ENCODE data around the gene TAS2R50. TPM values are rescaled to one million over a fixed set of nuclear protein-coding genes. Genes with fewer than 3 reads are reported as not detected.
"Not testable (repeated sequence)": the region's sequence is repeated elsewhere in the genome, so short reads cannot be mapped to it uniquely, and the experiment has no call there.

The TAS2R50 gene, protein sequence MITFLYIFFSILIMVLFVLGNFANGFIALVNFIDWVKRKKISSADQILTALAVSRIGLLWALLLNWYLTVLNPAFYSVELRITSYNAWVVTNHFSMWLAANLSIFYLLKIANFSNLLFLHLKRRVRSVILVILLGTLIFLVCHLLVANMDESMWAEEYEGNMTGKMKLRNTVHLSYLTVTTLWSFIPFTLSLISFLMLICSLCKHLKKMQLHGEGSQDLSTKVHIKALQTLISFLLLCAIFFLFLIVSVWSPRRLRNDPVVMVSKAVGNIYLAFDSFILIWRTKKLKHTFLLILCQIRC
- 0.43 and 1.9 TPM in 2 replicates for total RNA-seq (2014; rRNA removed; shearing (Covaris generic))
- polyA plus RNA-seq (2014; cell fraction: nucleus; rRNA removed), result not detected in 2 replicates

DNA sequence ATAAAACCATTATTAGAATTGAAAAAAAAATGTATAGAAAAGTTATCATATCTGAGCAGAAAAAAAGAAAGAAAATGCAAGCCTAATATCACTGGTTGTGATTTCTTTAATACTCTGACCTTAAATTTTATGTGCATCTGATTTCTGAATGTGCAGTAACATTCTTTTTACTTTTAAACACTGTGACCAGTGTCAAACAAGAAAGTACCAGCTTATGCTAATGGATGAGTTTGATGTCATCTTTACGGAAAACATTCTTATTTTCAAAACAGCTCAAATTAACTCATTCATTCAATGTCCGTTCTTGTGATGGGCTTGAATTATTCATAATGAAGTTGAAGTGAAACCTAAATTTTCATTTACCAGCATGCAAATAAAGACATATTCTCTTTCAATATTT, at the start of gene TAS2R50:
Gene TAS2R50, minus strand, starts transcription at position 101 of the 400 bp plus-strand sequence. Its CDS starts 52 bp downstream, at position 49.
- no peak for DNase-seq (ENCODE audit: extremely low read depth, low read depth)

- not testable (repeated sequence) for DNase-seq (ENCODE audit: extremely low read depth, low read depth)
Measured at GRCh38 chr12:11033959-11034358, 47.2 kb upstream of the TAS2R50 start.

DNA sequence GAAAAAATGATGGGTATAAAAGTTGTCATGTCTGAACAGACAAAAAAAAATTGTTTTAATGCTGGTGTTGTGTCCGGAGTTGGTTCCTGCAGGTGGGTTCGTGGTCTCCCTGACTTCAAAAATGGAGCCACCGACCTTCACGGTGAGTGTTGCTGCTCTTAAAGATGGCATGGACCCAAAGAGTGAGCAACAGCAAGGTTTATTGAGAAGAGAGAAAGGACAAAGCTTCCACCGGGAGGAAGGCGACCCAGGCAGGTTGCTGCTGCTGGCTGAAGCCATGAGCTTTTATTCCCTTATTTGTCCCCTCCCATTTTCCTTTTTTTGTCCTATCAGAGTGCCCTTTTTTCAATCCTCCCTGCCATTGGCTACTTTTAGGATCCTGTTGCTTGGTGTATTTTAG, 44.6 kb upstream of the TAS2R50 start, which contains the start of gene TAS2R31:
Gene TAS2R31, minus strand, starts transcription at position 101 of the 400 bp plus-strand sequence. Its CDS starts 72 bp downstream, at position 29.
- no peak for DNase-seq (ENCODE audit: extremely low read depth, low read depth)

GRCh38 chr12:11026118-11026517, 39.4 kb upstream of the TAS2R50 start:
- DNase-seq (ENCODE audit: extremely low read depth, low read depth), result no peak

- DNase-seq (ENCODE audit: extremely low read depth, low read depth), result no peak
Measured at GRCh38 chr12:11023387-11023786, 36.7 kb upstream of the TAS2R50 start.

- DNase-seq (ENCODE audit: extremely low read depth, low read depth), result no peak
Measured at GRCh38 chr12:11022520-11022919, 35.8 kb upstream of the TAS2R50 start, which contains the start of gene TAS2R19. TSS of gene TAS2R19 (minus strand) at chr12:11022620. CDS start at chr12:11022571, 49 bp downstream.

DNA sequence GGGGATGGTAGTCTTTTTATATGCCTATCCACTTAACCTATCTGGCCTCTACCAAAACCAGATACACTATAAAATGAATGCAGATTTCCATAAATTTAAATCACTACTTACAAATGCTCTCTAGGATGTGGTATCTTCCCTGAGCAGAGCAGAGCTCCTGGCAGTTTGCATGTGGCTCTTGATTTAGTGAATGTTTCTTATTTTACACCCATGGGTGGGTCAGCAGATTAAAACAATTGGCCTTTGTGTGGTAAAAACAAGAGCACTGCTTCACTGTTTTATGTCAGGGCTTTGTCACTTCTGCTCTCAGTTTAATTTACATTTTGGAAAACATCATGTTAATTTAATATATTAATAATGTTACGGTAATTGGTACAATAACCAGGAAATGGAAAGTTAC, 30.2 kb upstream of the TAS2R50 start:
- DNase-seq (ENCODE audit: extremely low read depth, low read depth), result no peak

GRCh38 chr12:11015775-11016430, 29.2 kb upstream of the TAS2R50 start:
- DNase-seq (ENCODE audit: extremely low read depth, low read depth), result no peak

DNA sequence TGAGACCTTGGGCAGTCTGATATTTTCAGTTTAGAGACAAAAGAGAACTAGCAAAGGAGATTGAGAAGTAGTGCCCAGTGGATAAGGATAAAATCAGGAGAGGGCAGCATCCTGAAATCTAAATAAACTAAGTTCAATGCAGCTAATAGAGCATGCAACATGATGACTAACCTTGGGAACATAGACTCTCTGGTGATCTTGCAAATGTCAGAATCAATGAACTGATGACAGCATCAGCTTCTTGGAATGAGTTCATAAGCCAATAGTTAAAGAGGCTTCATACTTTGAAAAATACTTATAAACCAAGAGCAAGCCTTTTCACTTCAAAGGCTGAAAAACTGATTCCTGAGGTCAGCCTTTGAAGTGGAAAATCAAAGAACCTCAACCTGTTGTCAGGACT, 27.5 kb upstream of the TAS2R50 start:
- no peak for DNase-seq (ENCODE audit: extremely low read depth, low read depth)

GRCh38 chr12:11007608-11008007, 20.9 kb upstream of the TAS2R50 start:
- no peak for DNase-seq (ENCODE audit: extremely low read depth, low read depth)

GRCh38 chr12:10998204-10998603, 11.5 kb upstream of the TAS2R50 start, which contains the start of gene TAS2R20:
TSS of gene TAS2R20 (minus strand) at chr12:10998304. CDS start at chr12:10997875, 429 bp downstream.
- DNase-seq (ENCODE audit: extremely low read depth, low read depth), result no peak

DNA sequence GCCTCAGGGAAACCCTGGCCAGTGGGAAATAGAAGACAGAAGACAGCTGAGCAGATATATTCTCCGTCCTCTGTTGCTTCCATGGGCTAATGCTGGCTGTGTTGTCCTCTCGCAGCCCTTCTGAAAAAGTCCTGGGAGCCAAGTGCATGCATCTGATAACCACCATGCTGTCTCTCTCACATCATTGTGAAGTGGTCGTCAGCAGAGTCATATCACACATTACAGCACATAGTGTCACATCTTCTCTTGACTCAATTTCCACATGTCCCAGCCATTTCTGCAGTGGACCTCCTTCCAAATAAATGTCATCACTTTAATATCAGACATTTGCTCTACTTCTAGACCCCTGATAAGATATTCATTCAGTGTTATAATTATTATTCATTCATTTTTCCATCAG, 7.6 kb upstream of the TAS2R50 start:
- no peak for DNase-seq (ENCODE audit: extremely low read depth, low read depth)

DNA sequence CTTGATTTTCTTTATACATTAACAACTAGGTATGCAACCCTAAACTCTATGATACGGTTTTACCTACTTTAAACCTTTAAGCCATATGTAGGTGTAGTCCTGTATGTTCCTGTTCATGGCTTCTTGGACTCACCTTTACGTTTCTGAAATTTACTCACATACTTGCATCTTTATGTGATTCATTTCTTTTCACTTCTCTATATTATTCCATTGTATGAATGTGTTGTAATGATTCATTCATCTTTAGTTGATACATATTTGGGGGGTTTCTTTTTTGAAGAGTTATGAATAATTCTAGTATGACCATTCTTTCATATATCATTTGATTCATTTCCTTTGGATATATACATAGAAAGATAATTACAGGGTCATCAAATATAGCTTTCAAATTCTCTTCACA, 2.4 kb upstream of the TAS2R50 start:
- DNase-seq (ENCODE audit: extremely low read depth, low read depth), result no peak

DNA sequence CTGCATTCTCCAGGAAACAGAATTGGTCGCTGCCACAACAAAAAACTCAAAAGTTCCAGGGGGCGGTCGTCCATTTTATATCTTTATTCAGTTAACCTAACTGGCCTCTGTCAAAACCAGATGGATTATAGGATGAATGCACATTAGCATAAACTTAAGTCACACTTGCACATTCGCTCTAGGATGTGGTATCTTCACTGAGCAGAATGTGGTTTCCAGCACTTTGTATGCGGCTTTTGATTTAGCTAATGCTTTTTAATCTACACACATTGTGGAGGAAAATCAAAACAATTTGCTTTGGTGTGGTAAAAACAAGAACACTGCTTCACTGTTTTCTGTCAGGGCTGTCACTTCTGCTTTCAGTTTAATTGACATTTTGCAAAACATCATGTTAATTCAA, 4.5 kb downstream of the TAS2R50 start:
- no peak for DNase-seq (ENCODE audit: extremely low read depth, low read depth)

- DNase-seq (ENCODE audit: extremely low read depth, low read depth), result no peak
Measured at GRCh38 chr12:10974965-10975364, 11.7 kb downstream of the TAS2R50 start.

DNA sequence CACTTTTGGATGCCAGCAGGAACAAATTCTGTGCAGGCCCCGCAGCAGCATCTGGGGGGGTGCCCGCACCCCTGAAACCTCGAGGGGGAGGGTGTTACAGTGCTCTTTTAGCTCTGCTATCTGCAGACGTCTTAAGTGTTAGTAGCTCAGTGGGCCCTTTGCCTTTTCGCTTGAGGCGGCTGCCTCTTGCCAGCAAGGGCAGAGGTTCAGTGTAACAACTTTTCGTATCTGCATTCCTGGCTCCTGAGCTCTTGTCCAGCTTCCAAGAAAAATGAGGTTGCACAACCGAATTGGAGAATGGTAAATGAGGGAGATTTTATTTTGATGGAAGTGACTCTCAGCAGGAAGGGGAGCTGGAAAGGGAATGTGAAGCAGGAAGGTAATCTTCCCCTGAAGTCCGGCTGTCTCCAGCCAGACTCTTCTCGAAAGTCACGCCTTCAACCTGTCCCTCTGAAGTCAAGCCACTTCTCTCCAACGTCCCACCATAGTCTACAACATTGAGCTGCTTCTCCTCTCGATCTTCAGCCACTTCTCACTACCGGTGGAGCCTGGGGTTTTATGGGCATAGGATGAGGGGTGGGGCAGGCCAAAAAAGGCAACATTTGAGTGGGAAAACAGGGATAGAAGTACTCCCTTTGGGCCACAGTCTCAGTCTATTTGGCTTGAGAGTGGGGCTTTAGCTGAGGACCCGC, 17.8 kb downstream of the TAS2R50 start:
- no peak for DNase-seq (ENCODE audit: extremely low read depth, low read depth)

DNA sequence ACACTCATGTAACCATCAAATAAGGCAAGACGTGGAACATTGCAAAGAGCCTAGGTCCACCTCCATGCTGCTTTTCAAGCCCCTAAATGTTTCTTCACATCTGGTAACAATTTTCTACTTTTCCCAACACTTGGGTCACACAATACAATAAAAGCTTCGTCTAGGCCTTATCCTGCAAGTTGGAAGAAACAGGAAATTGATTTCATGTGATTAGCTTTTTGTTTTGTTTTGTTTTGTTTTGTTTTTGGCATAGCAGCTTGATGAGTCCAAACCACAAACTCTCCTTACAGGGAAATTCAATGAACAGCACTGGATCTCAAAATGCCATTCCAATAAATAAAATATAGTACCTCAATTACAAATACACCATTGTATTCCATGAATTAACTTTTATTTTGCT, 19.3 kb downstream of the TAS2R50 start:
- no peak for DNase-seq (ENCODE audit: extremely low read depth, low read depth)

GRCh38 chr12:10966314-10966713, 20.4 kb downstream of the TAS2R50 start:
- no peak for DNase-seq (ENCODE audit: extremely low read depth, low read depth)

DNA sequence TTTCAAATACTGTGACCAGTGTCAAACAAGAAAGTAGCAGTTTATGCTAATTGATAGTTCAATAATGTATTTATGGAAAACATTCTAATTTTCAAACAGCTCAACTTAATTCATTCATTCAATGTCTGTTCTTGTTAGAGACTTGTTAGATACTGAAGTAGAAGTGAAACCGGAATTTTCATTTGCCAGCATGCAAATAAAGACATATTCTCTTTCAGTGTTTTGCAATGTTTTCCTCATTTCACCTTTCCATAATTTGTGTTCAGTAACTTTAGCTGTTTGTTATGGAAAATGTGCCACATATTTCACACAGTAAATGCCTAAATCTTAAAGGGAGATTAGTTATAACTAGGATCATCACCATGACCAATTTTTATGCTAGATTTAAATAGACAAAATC, 21.2 kb downstream of the TAS2R50 start:
- no peak for DNase-seq (ENCODE audit: extremely low read depth, low read depth)

- DNase-seq (ENCODE audit: extremely low read depth, low read depth), result no peak
Measured at GRCh38 chr12:10960211-10960610, 26.5 kb downstream of the TAS2R50 start.

- DNase-seq (ENCODE audit: extremely low read depth, low read depth), result no peak
Measured at GRCh38 chr12:10959804-10960203, 26.9 kb downstream of the TAS2R50 start.
